HepG2 (cell line): Measurements from ENCODE around the gene NAB2. TPM values are rescaled to one million over a fixed set of nuclear protein-coding genes. Genes with fewer than 3 reads are reported as not detected.

Experiments used
- FIP1L1 ChIP-seq: fragments of 200-400 bp; formaldehyde crosslinking; IDR thresholded peaks from 2 replicates; pipeline ENCODE4 v1.6.1; 2018; ENCODE audit warnings: low read depth, mild to moderate bottlenecking, low read length, moderate library complexity, borderline replicate concordance; ENCODE audit not compliant: insufficient read depth
- HDAC1 ChIP-seq: sonication (generic); formaldehyde crosslinking; IDR thresholded peaks from 2 replicates; pipeline ENCODE4 v1.5.1; 2020; ENCODE audit warnings: mild to moderate bottlenecking, missing genetic modification reagents
- HOXD1 ChIP-seq: sonication (generic); formaldehyde crosslinking; IDR thresholded peaks from 2 replicates; pipeline ENCODE4 v1.5.0; 2020; ENCODE audit warnings: missing genetic modification reagents
- IKZF1 ChIP-seq: fragments of 450-650 bp; IDR thresholded peaks from 2 replicates; pipeline ENCODE4 v1.7.1; 2016
- JUN ChIP-seq: sonication (generic); formaldehyde crosslinking; IDR thresholded peaks from 2 replicates; pipeline ENCODE4 v1.4.0; 2020; ENCODE audit warnings: mild to moderate bottlenecking, missing genetic modification reagents
- MEIS1 ChIP-seq: sonication (generic); formaldehyde crosslinking; IDR thresholded peaks from 2 replicates; pipeline ENCODE4 v1.9.0; 2021; ENCODE audit warnings: mild to moderate bottlenecking, missing genetic modification reagents, moderate library complexity, borderline replicate concordance
- NR1H2 ChIP-seq: sonication (generic); formaldehyde crosslinking; IDR thresholded peaks from 2 replicates; pipeline ENCODE4 v1.8.1; 2022; ENCODE audit warnings: low read depth, missing genetic modification reagents, borderline replicate concordance
- NR2F1 ChIP-seq, 2 experiments: fragments of 450-650 bp in 1 of 2; formaldehyde crosslinking in 1 of 2; IDR thresholded peaks; 2 replicates each; pipeline versions ENCODE4 v1.5.0 to v1.6.1; 2016 to 2020; ENCODE audit warnings: mild to moderate bottlenecking in 1 of 2, missing compliant biosample characterization in 1 of 2, missing genetic modification reagents in 1 of 2, moderate library complexity in 1 of 2
- RBFOX2 ChIP-seq: fragments of 200-400 bp; formaldehyde crosslinking; IDR thresholded peaks from 2 replicates; pipeline ENCODE4 v1.6.1; 2017; ENCODE audit warnings: low read depth, mild to moderate bottlenecking, low read length
- SMARCE1 ChIP-seq: fragments of 450-650 bp; IDR thresholded peaks from 2 replicates; pipeline ENCODE4 v1.6.1; 2017; ENCODE audit warnings: borderline replicate concordance
- ZBTB40 ChIP-seq, 2 experiments: fragments of 450-650 bp in 1 of 2; sonication (generic) in 1 of 2; formaldehyde crosslinking in 1 of 2; IDR thresholded peaks; 2 replicates each; pipeline versions ENCODE4 v1.6.1 to v1.8.0; 2016 to 2022; ENCODE audit warnings: antibody characterized with exemption in 1 of 2, mild to moderate bottlenecking in 1 of 2, missing genetic modification reagents in 1 of 2
- ZEB1 ChIP-seq: IDR thresholded peaks from 2 replicates; pipeline ENCODE4 v1.6.1; 2012; ENCODE audit warnings: mild to moderate bottlenecking, low read depth, inconsistent platforms; ENCODE audit not compliant: insufficient replicate concordance
- ZIK1 ChIP-seq: sonication (generic); formaldehyde crosslinking; IDR thresholded peaks from 2 replicates; pipeline ENCODE4 v1.5.0; 2020; ENCODE audit warnings: mild to moderate bottlenecking, low read depth, missing genetic modification reagents, borderline replicate concordance
- ZNF296 ChIP-seq: sonication (generic); formaldehyde crosslinking; conservative IDR thresholded peaks from 2 replicates; pipeline ENCODE4 v1.5.0; 2020; ENCODE audit warnings: mild to moderate bottlenecking, missing genetic modification reagents
- ZNF543 ChIP-seq: sonication (generic); formaldehyde crosslinking; IDR thresholded peaks from 2 replicates; pipeline ENCODE4 v1.4.0; 2020; ENCODE audit warnings: mild to moderate bottlenecking, missing genetic modification reagents
- ZNF572 ChIP-seq: sonication (generic); formaldehyde crosslinking; IDR thresholded peaks from 2 replicates; pipeline ENCODE4 v1.5.1; 2020; ENCODE audit warnings: mild to moderate bottlenecking, missing genetic modification reagents
- ZNF598 ChIP-seq: sonication (generic); formaldehyde crosslinking; IDR thresholded peaks from 2 replicates; pipeline ENCODE4 v1.5.1; 2020; ENCODE audit warnings: mild to moderate bottlenecking, missing genetic modification reagents, borderline replicate concordance
- ZNF672 ChIP-seq: sonication (generic); formaldehyde crosslinking; IDR thresholded peaks from 2 replicates; pipeline ENCODE4 v1.8.1; 2022; ENCODE audit warnings: missing genetic modification reagents
- polyA plus RNA-seq, 8 experiments: library from polyadenylated mRNA; depleted of rRNA in 3 of 8; stranded (reverse) in 7 of 8; unstranded in 1 of 8; fragments of >200 nt; fragmentation: Illumina TruSeq in 4 of 8; extraction: Trizol in 4 of 8; gene quantifications; 2 replicates each; pipeline versions ENCODE4 v1.2.1 to v1.2.3, GENCODE V29; 2011 to 2016; ENCODE audit warnings: low read depth in 4 of 8, missing spikeins in 1 of 8, mixed read lengths in 1 of 8; ENCODE audit not compliant: insufficient read depth in 1 of 8
- total RNA-seq, 5 experiments: library from RNA; depleted of rRNA; stranded (reverse); fragments of >200 nt; fragmentation: Illumina TruSeq; extraction: Trizol; gene quantifications; 2 replicates each; pipeline ENCODE4 v1.2.3, GENCODE V29; 2016; ENCODE audit warnings: low read depth in 1 of 5
- TF ChIP-seq, protein P1 (sequence below): sonication (generic); formaldehyde crosslinking; conservative IDR thresholded peaks from 2 replicates; pipeline ENCODE4 v1.8.0; 2022; ENCODE audit warnings: low read depth, missing genetic modification reagents

The NAB2 gene
- total and polyA plus RNA-seq, 2 of the 13 experiments (the other 11 are each of a cell fraction or from before 2014, with no cell fraction given), result 11.7 to 12.9 TPM

- no peak for TF ChIP-seq NR1H2 (CRISPR knock-in tag)
- TF ChIP-seq ZNF598 (CRISPR knock-in tag), result no peak; the same call in 1 of the 2 replicates
- TF ChIP-seq NR2F1 (CRISPR knock-in tag; IDR thresholded peaks at IDR 0.05), result no peak
- TF ChIP-seq, protein P1, sequence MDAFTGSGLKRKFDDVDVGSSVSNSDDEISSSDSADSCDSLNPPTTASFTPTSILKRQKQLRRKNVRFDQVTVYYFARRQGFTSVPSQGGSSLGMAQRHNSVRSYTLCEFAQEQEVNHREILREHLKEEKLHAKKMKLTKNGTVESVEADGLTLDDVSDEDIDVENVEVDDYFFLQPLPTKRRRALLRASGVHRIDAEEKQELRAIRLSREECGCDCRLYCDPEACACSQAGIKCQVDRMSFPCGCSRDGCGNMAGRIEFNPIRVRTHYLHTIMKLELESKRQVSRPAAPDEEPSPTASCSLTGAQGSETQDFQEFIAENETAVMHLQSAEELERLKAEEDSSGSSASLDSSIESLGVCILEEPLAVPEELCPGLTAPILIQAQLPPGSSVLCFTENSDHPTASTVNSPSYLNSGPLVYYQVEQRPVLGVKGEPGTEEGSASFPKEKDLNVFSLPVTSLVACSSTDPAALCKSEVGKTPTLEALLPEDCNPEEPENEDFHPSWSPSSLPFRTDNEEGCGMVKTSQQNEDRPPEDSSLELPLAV, result no peak
- no peak for TF ChIP-seq ZNF572 (CRISPR knock-in tag)
- TF ChIP-seq ZNF543 (CRISPR knock-in tag), result no peak
- no peak for TF ChIP-seq MEIS1
- peak; percentile 50 for TF ChIP-seq ZBTB40 (IDR thresholded peaks at IDR 0.05)
- no peak for TF ChIP-seq ZBTB40 (CRISPR knock-in tag; IDR thresholded peaks at IDR 0.05)
- peak; percentile 70 for TF ChIP-seq RBFOX2
- TF ChIP-seq ZIK1 (CRISPR knock-in tag), result no peak
- no peak for TF ChIP-seq ZEB1
- no peak for TF ChIP-seq IKZF1
- TF ChIP-seq HOXD1 (CRISPR knock-in tag), result no peak
- no peak for TF ChIP-seq SMARCE1
- TF ChIP-seq ZNF672 (CRISPR knock-in tag), result no peak
- peak; percentile 95 for TF ChIP-seq HDAC1 (CRISPR knock-in tag)
- no peak; the same call in 1 of the 2 replicates for TF ChIP-seq ZNF296 (CRISPR knock-in tag)
- no peak for TF ChIP-seq JUN
- TF ChIP-seq FIP1L1, result no peak
Measured at GRCh38 chr12:57078519-57079404, 10.2 kb upstream of the NAB2 start, which contains the start of gene NEMP1 (continued).
